GM19240 (cell line): ENCODE measurements around the gene MRPL39.
"Not testable (repeated sequence)": the region's sequence is repeated elsewhere in the genome, so short reads cannot be mapped to it uniquely, and the experiment has no call there.

Source experiments
- DNase-seq: peaks from one replicate; pipeline ENCODE4 v3.0.0; 2011; ENCODE audit warnings: low spot score; ENCODE audit not compliant: insufficient read length

Gene MRPL39

GRCh38 chr21:25607151-25608043, at the start of gene MRPL39:
TSS of gene MRPL39 (minus strand) at chr21:25607481. CDS start at chr21:25607475, 6 bp downstream.
- DNase-seq = peak; percentile 83

DNA sequence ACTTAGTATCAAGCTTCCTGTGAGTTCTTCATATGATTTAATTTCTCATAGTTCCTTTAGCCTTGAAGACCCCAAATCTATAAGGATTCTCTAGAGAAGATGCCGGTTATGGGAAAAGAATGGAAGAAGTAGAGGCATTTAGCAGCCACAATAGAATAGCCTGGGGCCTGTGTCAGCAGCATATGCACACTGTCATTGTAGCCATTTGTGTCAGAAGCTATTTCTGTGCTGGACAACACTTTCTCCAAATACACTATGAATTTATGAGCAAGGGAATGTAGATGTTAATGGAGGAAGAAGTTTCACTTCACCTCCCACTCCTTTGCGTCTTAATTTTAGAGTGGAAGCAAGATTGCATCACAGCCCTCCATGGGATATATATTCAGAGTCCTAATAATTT, 49.1 kb upstream of the MRPL39 start:
- no peak for DNase-seq

DNA sequence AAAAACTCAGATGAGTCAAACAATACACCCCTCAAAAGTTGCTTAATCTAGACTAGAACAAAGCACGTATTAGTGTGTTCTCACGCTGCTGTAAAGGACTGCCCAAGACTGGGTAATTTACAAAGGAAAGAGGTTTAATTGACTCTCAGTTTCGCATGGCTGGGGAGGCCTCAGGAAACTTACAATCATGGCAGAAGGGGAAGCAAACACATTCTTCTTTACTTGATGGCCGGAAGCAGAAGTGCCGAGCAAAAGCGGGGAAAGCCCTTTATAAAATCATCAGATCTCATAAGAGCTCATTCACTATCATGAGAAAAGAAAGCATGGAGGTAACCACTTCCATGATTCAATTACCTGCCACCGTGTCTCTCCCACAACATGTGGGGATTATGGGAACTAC, 41.9 kb upstream of the MRPL39 start:
- no peak for DNase-seq

DNA sequence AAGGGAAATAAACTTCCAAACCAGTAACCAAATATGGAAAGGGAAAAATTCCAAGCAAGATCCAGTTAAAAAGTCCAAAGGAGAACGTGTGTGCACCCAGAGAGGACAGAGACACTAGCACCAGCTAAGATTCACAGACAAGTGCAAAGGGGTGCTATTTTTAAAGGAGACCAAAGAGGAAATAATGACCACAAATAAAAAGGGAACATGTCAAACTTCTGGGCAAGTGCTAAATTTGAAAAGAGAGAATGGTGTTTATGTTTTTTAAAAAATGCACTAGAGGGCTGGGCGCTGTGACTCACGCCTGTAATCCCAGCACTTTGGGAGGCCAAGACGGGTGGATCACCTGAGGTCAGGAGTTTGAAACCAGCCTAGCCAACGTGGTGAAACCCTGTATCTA, 40.4 kb upstream of the MRPL39 start:
- no peak for DNase-seq

DNA sequence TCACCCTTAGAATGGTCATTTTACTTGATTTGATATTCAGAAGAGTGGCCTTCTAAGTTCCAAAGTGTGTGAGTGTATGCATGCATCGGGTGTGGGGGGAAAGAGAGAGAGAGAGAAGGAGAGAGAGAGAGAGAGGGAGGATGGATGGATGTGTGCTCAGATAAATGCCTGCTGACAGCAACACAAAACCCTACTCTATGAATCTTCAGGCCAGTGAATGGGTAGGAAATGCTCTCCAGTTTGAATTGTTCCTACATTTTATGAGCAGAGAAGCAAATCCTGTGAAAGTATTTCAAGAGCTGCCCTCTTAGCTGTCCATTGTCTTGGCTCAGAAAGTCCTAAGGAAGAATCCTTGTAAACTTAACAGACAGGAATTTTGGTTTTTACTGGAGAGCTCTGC, 39.2 kb upstream of the MRPL39 start:
- no peak for DNase-seq

- DNase-seq = no peak
These were observed 36.2 kb upstream of the MRPL39 start for GRCh38 chr21:25643486-25643885.

GRCh38 chr21:25640943-25641292, 33.6 kb upstream of the MRPL39 start:
- no peak for DNase-seq

DNA sequence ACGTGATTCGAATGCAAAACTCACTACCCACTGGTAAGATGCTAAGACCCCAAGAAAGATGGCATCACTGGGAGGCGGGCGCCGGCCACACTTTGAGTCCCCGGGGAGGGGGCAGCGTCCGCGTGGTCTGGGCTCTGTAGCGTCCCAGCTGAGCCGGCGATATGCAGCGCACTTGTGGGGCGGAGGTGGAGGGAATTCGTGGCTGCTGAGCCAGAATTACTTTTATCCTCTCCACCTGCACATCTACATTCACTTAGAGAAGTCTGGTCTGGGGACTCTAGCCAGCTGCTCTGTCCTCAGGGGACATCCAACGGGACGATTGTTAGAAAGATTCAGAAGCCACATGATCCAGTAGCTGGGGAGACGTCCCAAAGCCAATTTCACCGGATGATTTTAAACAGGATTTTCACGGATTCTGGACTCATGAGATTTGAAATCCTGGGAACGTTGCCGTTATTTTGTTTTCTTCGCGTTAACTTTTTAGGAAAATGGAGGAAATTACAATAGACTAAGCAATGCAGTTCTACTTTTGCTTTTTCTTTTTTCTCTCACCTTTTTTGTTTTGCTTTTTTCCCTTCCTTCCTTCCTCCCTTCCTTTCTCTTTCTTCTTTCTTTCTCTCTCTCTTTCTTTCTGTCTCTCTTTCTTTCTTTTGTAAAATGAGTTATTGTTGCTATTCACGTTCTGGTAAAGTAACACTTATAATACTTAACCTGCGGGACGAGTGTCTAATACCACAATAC, 33.1 kb upstream of the MRPL39 start:
- DNase-seq = no peak

GRCh38 chr21:25639551-25640201, 32.4 kb upstream of the MRPL39 start:
- DNase-seq = peak; percentile 20

GRCh38 chr21:25638660-25639550, 31.6 kb upstream of the MRPL39 start, which contains the start of gene JAM2:
TSS of gene JAM2 (plus strand) at chr21:25639258. CDS start at chr21:25639822, 564 bp downstream.
- peak; percentile 31 for DNase-seq

DNA sequence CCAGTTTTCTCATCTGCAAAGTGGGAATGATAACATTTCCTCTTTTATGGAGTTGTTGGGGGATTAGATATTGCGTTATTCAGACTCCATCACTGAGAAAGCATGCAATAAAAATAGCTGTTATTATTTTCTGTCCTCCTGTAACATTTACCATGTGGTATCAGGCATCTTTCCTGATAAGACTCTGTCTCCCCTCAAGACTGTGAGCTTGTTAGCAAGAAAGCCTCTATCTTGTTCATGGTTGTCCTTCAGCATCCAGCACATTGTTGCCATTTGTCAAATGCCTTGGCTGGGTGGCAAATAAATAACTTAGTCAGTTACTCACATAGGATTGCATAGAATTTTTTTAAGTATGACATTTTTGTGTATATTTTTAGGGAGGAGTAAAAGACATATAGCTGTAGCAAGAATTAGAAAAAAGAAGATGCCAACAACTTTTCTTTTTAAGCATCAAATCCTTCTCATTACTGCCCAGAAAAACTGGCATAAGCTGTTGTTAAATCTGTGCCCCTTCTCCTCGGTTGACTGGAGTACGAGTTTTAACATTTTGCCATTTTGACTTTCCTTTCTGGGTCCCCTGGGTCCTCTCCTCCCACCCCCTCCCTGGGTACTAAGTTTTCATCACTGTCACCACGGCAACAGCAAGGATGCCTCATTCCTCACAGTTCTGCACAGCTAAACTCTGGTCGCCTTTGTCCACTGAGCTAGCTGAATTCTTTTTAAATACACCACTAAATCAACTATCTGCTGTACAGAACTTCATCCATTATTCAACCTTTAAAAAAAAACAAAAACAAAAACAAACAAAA, 30.8 kb upstream of the MRPL39 start:
- DNase-seq = no peak

- no peak for DNase-seq
These were observed 29.4 kb upstream of the MRPL39 start for GRCh38 chr21:25636727-25637126.

DNA sequence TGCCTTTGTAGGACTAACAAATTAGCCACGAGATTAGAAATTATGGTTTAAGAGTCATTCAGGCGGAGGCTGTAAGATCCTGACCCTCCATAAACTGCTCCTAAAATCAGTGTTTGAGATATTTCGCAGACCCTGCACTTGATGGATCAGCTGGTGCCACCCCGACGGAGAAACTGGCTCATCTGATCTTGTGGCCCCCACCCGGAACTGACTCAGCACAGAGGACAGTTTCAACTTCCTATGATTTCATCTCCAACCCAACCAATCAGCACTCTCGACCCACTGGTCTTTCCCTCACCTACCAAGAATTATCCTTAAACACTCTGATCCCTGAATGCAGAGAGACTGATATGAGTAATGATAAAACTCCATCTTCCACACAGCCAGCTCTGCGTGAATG, 28.0 kb upstream of the MRPL39 start:
- no peak for DNase-seq

DNA sequence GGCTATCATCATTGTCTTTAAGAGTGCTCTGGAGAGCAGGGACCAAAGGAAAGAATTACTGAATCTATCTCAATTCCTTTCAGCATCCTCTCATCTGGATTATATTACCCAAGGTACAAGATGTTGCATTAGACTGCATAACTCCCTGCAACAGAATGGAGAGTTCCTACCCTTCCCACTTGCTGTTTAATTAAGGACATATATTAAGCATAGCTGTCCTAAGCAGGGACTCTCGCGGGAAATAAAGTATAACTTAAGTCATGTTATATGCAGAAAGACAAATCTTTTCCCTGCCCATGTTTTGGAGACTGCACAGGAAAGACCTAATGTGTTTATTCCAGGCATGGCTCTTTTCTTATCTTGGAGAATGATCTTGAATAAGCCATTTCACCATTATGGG, 25.0 kb upstream of the MRPL39 start:
- DNase-seq = no peak

GRCh38 chr21:25626757-25627156, 19.5 kb upstream of the MRPL39 start:
- DNase-seq = no peak

- not testable (repeated sequence) for DNase-seq
These were observed 18.7 kb upstream of the MRPL39 start for GRCh38 chr21:25625776-25626555.

GRCh38 chr21:25625036-25625435, 17.8 kb upstream of the MRPL39 start:
- no peak for DNase-seq

GRCh38 chr21:25624511-25624910, 17.2 kb upstream of the MRPL39 start:
- no peak for DNase-seq

GRCh38 chr21:25619198-25619597, 11.9 kb upstream of the MRPL39 start:
- DNase-seq = no peak
